Measurements from ENCODE around the gene KDM3B. TPM values are rescaled to one million over a fixed set of nuclear protein-coding genes. Genes with fewer than 3 reads are reported as not detected.
A peak's percentile ranks its signal among the peaks of the same experiment; 100 is the strongest.

Gene KDM3B
- total and polyA plus RNA-seq, 2 of the 8 experiments (the other 6 are each of a cell fraction or from before 2014, with no cell fraction given): 27.1 to 78.1 TPM

DNA sequence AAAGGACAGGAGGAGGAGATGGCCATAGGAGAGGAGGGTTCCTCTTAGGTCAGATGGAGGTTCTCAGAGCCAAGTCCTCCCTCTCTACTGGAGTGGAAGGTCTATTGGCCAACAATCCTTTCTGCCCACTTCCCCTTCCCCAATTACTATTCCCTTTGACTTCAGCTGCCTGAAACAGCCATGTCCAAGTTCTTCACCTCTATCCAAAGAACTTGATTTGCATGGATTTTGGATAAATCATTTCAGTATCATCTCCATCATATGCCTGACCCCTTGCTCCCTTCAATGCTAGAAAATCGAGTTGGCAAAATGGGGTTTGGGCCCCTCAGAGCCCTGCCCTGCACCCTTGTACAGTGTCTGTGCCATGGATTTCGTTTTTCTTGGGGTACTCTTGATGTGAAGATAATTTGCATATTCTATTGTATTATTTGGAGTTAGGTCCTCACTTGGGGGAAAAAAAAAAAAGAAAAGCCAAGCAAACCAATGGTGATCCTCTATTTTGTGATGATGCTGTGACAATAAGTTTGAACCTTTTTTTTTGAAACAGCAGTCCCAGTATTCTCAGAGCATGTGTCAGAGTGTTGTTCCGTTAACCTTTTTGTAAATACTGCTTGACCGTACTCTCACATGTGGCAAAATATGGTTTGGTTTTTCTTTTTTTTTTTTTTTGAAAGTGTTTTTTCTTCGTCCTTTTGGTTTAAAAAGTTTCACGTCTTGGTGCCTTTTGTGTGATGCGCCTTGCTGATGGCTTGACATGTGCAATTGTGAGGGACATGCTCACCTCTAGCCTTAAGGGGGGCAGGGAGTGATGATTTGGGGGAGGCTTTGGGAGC is 115.9 kb downstream of the KDM3B start (continued):
- TF ChIP-seq SIRT6 (IDR thresholded peaks at IDR 0.05; ENCODE audit: low read length) (peak; percentile 80), POLR2A (IDR thresholded peaks at IDR 0.05; ENCODE audit: control extremely low read depth in 1 of 2, low read depth in 2 of 2, low read length in 2 of 2) (peak in 1 of 2 experiments; percentile 62; a peak in 2 of 3 replicates), EP300 (IDR thresholded peaks at IDR 0.05; ENCODE audit: borderline replicate concordance in 1 of 2, low read depth in 2 of 2, low read length in 2 of 2) (no peak), NRF1 (IDR thresholded peaks at IDR 0.05; ENCODE audit: low read depth, low read length) (peak; percentile 8; the same call in 1 of the 2 replicates), TCF12 (IDR thresholded peaks at IDR 0.05; ENCODE audit: low read depth, low read length) (no peak)
- TF ChIP-seq, protein P1, sequence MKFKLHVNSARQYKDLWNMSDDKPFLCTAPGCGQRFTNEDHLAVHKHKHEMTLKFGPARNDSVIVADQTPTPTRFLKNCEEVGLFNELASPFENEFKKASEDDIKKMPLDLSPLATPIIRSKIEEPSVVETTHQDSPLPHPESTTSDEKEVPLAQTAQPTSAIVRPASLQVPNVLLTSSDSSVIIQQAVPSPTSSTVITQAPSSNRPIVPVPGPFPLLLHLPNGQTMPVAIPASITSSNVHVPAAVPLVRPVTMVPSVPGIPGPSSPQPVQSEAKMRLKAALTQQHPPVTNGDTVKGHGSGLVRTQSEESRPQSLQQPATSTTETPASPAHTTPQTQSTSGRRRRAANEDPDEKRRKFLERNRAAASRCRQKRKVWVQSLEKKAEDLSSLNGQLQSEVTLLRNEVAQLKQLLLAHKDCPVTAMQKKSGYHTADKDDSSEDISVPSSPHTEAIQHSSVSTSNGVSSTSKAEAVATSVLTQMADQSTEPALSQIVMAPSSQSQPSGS (IDR thresholded peaks at IDR 0.05; ENCODE audit: low read length): peak; percentile 89
- TF ChIP-seq, protein P2, sequence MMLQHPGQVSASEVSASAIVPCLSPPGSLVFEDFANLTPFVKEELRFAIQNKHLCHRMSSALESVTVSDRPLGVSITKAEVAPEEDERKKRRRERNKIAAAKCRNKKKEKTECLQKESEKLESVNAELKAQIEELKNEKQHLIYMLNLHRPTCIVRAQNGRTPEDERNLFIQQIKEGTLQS (IDR thresholded peaks at IDR 0.05; ENCODE audit: insufficient read depth, low read depth, low read length): no peak

Data from H1 (cell line).